ENCODE data around the gene NFIA.
A peak's percentile ranks its signal among the peaks of the same experiment; 100 is the strongest.

NFIA gene

GRCh38 chr1:61184040-61184713 lies 101.8 kb downstream of the NFIA start:
- peak; percentile 91 for DNase-seq

- DNase-seq, result no peak
These were observed 102.3 kb downstream of the NFIA start for GRCh38 chr1:61184714-61185106.

GRCh38 chr1:61186753-61187152 lies 104.4 kb downstream of the NFIA start:
- DNase-seq, result no peak

- DNase-seq, result no peak
These were observed 105.2 kb downstream of the NFIA start for GRCh38 chr1:61187352-61188086.

- DNase-seq, result no peak
These were observed 107.8 kb downstream of the NFIA start for GRCh38 chr1:61190153-61190552.

- DNase-seq, result peak; percentile 24
These were observed 108.5 kb downstream of the NFIA start for GRCh38 chr1:61190618-61191432.

GRCh38 chr1:61191433-61191720 lies 109.0 kb downstream of the NFIA start:
- DNase-seq, result no peak

- DNase-seq, result no peak
These were observed 110.4 kb downstream of the NFIA start for GRCh38 chr1:61192663-61193330.

- DNase-seq, result no peak
These were observed 111.4 kb downstream of the NFIA start for GRCh38 chr1:61193808-61194207.

GRCh38 chr1:61198554-61198953 lies 116.2 kb downstream of the NFIA start:
- no peak for DNase-seq

- no peak for DNase-seq
These were observed 118.7 kb downstream of the NFIA start for GRCh38 chr1:61201035-61201434.

GRCh38 chr1:61202854-61203598 lies 120.7 kb downstream of the NFIA start:
- DNase-seq, result peak; percentile 31

GRCh38 chr1:61204528-61204927 lies 122.2 kb downstream of the NFIA start:
- DNase-seq, result no peak

- DNase-seq, result peak; percentile 23
These were observed 125.1 kb downstream of the NFIA start for GRCh38 chr1:61207416-61207815.

- DNase-seq, result no peak
These were observed 125.8 kb downstream of the NFIA start for GRCh38 chr1:61208172-61208571.

- no peak for DNase-seq
These were observed 126.5 kb downstream of the NFIA start for GRCh38 chr1:61208831-61209230.

GRCh38 chr1:61210435-61211154 lies 128.2 kb downstream of the NFIA start:
- DNase-seq, result no peak

GRCh38 chr1:61213245-61214011 lies 131.1 kb downstream of the NFIA start:
- no peak for DNase-seq

- no peak for DNase-seq
These were observed 132.8 kb downstream of the NFIA start for GRCh38 chr1:61215119-61215518.

- no peak for DNase-seq
These were observed 133.4 kb downstream of the NFIA start for GRCh38 chr1:61215676-61216289.

Data from fibroblast of skin of abdomen (primary cell).